GM12878 (cell line): Measurements from ENCODE around the gene CUL5. TPM values are rescaled to one million over a fixed set of nuclear protein-coding genes. Genes with fewer than 3 reads are reported as not detected.

ENCODE experiments used
- ATAC-seq: fragments of 200-7000 bp; cut with Tn5 transposase; 3 replicates; pipeline ENCODE4 v1.9.1; 2020; ENCODE audit warnings: mild to moderate bottlenecking, moderate library complexity
- BruUV-seq: library from RNA; stranded (reverse); fragments of 400-500 nt; replicated peaks from 2 replicates; lab custom pipeline; 2021; lab: Mats Ljungman, UMichigan
- CTCF ChIA-PET: fragments of 300-600 bp; sonication (Branson Sonifier 250); formaldehyde crosslinking; extraction: SDS; loops from one replicate; lab custom pipeline; 2021; ENCODE audit warnings: inconsistent platforms; lab: Yijun Ruan, JAX
- POLR2A ChIA-PET: fragments of 350-600 bp; formaldehyde crosslinking; extraction: SDS; loops from one replicate; lab custom pipeline; 2021; ENCODE audit warnings: inconsistent platforms; lab: Charles Lee
- RAD21 ChIA-PET: fragments of 300-600 bp; sonication (Branson Sonifier 250); formaldehyde crosslinking; loops from one replicate; lab custom pipeline; 2023; ENCODE audit warnings: antibody characterized with exemption; ENCODE audit not compliant: unreplicated experiment; lab: Charles Lee
- SMC1A ChIA-PET: fragments of 300-600 bp; sonication (Branson Sonifier 250); formaldehyde crosslinking; loops from one replicate; lab custom pipeline; 2023; ENCODE audit not compliant: unreplicated experiment, uncharacterized antibody; lab: Charles Lee
- DNase-seq: peaks from one replicate; pipeline ENCODE4 v3.0.0-alpha.2; 2011; ENCODE audit warnings: low read depth, low spot score
- FAIRE-seq: peaks from 3 replicates; lab custom pipeline; 2011; peaks lifted over from hg19 to GRCh38; lab: Jason Lieb, UNC
- H2AFZ ChIP-seq: 2 replicates; pipeline ENCODE4 v1.6.0; 2011; ENCODE audit warnings: low read depth, low read length, control low read depth; ENCODE audit not compliant: control insufficient read depth
- H3K27ac ChIP-seq: 2 replicates; pipeline ENCODE4 v1.5.1; 2011; ENCODE audit warnings: control low read depth; ENCODE audit not compliant: control insufficient read depth, insufficient read depth
- H3K27me3 ChIP-seq, 2 experiments: replicated peaks in 1 of 2; 2 replicates each; pipeline versions ENCODE4 v1.6.0 to v1.6.1; 2011; ENCODE audit warnings: low read length in 1 of 2; ENCODE audit not compliant: control insufficient read depth in 2 of 2, insufficient read depth in 2 of 2
- H3K36me3 ChIP-seq, 2 experiments: 2 replicates each; pipeline ENCODE4 v1.5.1; 2011; ENCODE audit warnings: low read length in 1 of 2; ENCODE audit not compliant: control insufficient read depth in 2 of 2, insufficient read depth in 2 of 2
- H3K4me1 ChIP-seq: 2 replicates; pipeline ENCODE4 v1.6.1; 2011; ENCODE audit warnings: mild to moderate bottlenecking, low read length, moderate library complexity, mixed read lengths; ENCODE audit not compliant: control insufficient read depth, insufficient read depth
- H3K4me2 ChIP-seq: 2 replicates; pipeline ENCODE4 v1.6.0; 2011; ENCODE audit warnings: control low read depth; ENCODE audit not compliant: control insufficient read depth, insufficient read depth
- H3K4me3 ChIP-seq: fragments of 200-600 bp; sonication (generic); 2 replicates; pipeline ENCODE4 v1.5.1; 2016
- H3K79me2 ChIP-seq: 2 replicates; pipeline ENCODE4 v1.6.0; 2011; ENCODE audit warnings: low read length; ENCODE audit not compliant: control insufficient read depth, insufficient read depth
- H3K9ac ChIP-seq: 2 replicates; pipeline ENCODE4 v1.8.0; 2011; ENCODE audit warnings: low read length, control low read depth, mixed read lengths; ENCODE audit not compliant: control insufficient read depth, insufficient read depth
- H3K9me3 ChIP-seq: replicated peaks from 3 replicates; pipeline ENCODE4 v1.5.1; 2011; ENCODE audit warnings: mild to moderate bottlenecking, low read length; ENCODE audit not compliant: control insufficient read depth, insufficient read depth
- H4K20me1 ChIP-seq: 2 replicates; pipeline ENCODE4 v1.6.0; 2011; ENCODE audit not compliant: control insufficient read depth, insufficient read depth
- CUX1 ChIP-seq: IDR thresholded peaks from 2 replicates; pipeline ENCODE4 v1.6.1; 2012; ENCODE audit warnings: improper control_type of control experiment, low read depth, low read length; ENCODE audit not compliant: insufficient replicate concordance
- E4F1 ChIP-seq: fragments of 450-650 bp; IDR thresholded peaks from 2 replicates; pipeline ENCODE4 v1.6.1; 2018; ENCODE audit warnings: borderline replicate concordance, mild to moderate bottlenecking; ENCODE audit not compliant: partially characterized antibody
- ZNF384 ChIP-seq: IDR thresholded peaks from 2 replicates; pipeline ENCODE4 v1.6.1; 2012; ENCODE audit warnings: low read depth, mild to moderate bottlenecking, low read length, improper control_type of control experiment, borderline replicate concordance
- ZNF592 ChIP-seq: fragments of 450-650 bp; IDR thresholded peaks from 2 replicates; pipeline ENCODE4 v1.6.1; 2017; ENCODE audit warnings: mild to moderate bottlenecking, moderate library complexity
- ZZZ3 ChIP-seq: IDR thresholded peaks from 2 replicates; pipeline ENCODE4 v1.6.1; 2011; ENCODE audit warnings: low read depth; ENCODE audit not compliant: control insufficient read depth, insufficient read length
- WGBS: methylation state at CpG from one replicate; pipeline ENCODE4 v1.1.6; 2016; ENCODE audit warnings: low lambda C conversion rate; ENCODE audit not compliant: insufficient replicate concordance, insufficient coverage; ENCODE audit errors: missing lambda C conversion rate; 5-methylcytosine and 5-hydroxymethylcytosine counted together
- in situ Hi-C: fragments of 300-500 bp; cut with MboI; formaldehyde crosslinking; loops from 9 replicates; pipeline ENCODE4 v1.14.3; 2018; ENCODE audit warnings: mixed read lengths
- intact Hi-C: fragments of 100-400 bp; cut with micrococcal nuclease; formaldehyde crosslinking; loops from one replicate; pipeline ENCODE4 v1.14.2; 2022; ENCODE audit not compliant: unreplicated experiment
- polyA plus RNA-seq, 11 experiments: library from polyadenylated mRNA; depleted of rRNA in 4 of 11; unstranded in 6 of 11; stranded (reverse) in 5 of 11; fragments of >200 nt; fragmentation: Nextera tagmentation in 4 of 11; fragmentation: Illumina TruSeq in 1 of 11; extraction: Ambion mirVana in 4 of 11; extraction: Trizol in 1 of 11; gene quantifications; 1 replicate in 1 of 11; 2 replicates in 10 of 11; pipeline versions ENCODE4 v1.2.1 to v1.2.3, GENCODE V29; 2011 to 2016; ENCODE audit warnings: inconsistent platforms in 2 of 11, missing spikeins in 2 of 11, low read depth in 1 of 11
- total RNA-seq, 4 experiments: library from RNA; depleted of rRNA in 3 of 4; stranded (reverse); fragments of >200 nt in 3 of 4; fragmentation: Illumina TruSeq in 1 of 4; extraction: Trizol in 1 of 4; gene quantifications; 2 replicates each; pipeline versions ENCODE4 v1.2.1 to v1.2.3, GENCODE V29; 2013 to 2021

Gene CUL5
- total and polyA plus RNA-seq, 10 of the 15 experiments (the other 5 are each of a cell fraction or from before 2014, with no cell fraction given), result 9.1 to 37.6 (median 18.3) TPM

DNA sequence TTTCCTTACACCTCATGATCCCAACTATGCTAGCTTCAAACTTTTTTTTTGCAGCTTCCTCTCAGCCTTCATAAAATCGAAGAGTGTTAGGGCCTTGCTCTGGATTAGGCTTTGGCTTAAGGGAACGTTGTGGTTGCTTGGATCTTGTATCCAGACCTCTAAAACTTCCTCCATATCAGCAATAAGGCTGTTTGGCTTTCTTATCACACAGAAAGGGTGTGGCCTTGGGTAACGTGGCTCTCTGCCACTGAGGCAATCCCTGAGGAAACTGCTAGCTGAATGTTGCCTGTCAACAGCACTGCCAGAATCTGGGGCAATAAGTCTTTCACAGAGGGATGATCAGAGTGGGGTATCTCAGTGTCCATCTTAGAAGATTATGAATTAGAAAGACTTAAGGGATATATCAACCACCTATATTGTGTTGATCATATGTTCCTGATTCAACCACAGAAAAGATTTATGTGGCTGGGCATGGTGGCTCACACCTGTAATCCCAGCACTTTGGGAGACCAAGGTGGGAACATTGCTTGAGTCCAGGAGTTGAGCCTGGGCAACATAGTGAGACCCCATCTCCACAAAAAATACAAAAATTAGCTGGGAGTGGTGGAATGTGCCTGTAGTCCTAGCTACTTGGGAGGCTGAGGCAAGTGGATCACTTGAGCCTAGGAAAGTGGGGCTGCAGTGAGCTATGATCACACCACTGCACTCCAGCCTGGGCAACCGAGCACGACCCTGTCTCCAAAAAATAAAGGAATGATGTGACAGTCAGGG, 12.5 kb upstream of the CUL5 start (continued):
- TF ChIP-seq CUX1 (no peak), ZNF384 (no peak), ZZZ3 (no peak)

DNA sequence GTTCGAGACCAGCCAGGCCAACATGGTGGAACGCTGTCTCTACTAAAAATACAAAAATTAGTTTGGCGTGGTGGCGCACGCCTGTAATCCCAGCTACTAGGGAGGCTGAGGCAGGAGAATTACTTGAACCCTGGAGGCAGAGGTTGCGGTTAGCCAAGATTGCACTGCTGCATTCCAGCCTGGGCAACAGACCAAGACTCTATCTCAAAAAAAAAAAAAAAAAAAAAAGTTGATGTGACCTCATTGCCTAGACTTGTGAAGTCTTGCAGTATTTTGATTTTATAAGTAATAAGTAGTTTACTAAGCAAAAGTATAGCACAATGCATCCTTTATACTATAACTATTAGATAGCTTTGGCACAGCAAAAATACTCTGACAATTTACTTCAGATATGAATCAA, 9.9 kb upstream of the CUL5 start:
- no peak overlapping the region for H3K4me2 ChIP-seq
- H3K36me3 ChIP-seq, result no peaks in the 10 kb centered on the region
- ChIA-PET POLR2A (interaction anchor here (1.1 kb wide), 1 partner anchor 10 kb away, joined by 3 read pairs; the partner anchor contains the start of gene CUL5), RAD21 (interaction anchor here (1.0 to 2.4 kb wide), 3 partner anchors 10 to 98 kb away, joined by 4 to 7 read pairs (median 5); partner anchors contain the start of gene CUL5), SMC1A (interaction anchor here (0.8 to 1.3 kb wide), 3 partner anchors 30 to 254 kb away, joined by 3 to 5 read pairs (median 3); no protein-coding TSS in a partner anchor), CTCF (interaction anchor here (0.9 to 4.0 kb wide), 4 partner anchors 9 to 125 kb away, joined by 3 to 23 read pairs (median 6); partner anchors contain the start of gene CUL5)
- 97% methylated on average over 6 of the region's 6 CpGs for WGBS
- H2AFZ ChIP-seq, result no peak overlapping the region
- no TSS peak for BruUV-seq
- ATAC-seq, result no peak
- H3K4me3 ChIP-seq, result no peak overlapping the region
- no peaks in the 10 kb centered on the region for H3K9me3 ChIP-seq
- no peaks in the 10 kb centered on the region for H3K79me2 ChIP-seq
- DNase-seq, result no peak
- in situ Hi-C loops (no loop called here), intact Hi-C loops (no loop called here)
- H3K9ac ChIP-seq, result no peak overlapping the region
- H3K27me3 ChIP-seq, result no peaks in the 10 kb centered on the region
- H4K20me1 ChIP-seq, result no peaks in the 10 kb centered on the region
- H3K27ac ChIP-seq, result no peak overlapping the region
- FAIRE-seq, result no peak
- H3K4me1 ChIP-seq, result no peaks in the 10 kb centered on the region
- TF ChIP-seq E4F1 (no peak), ZNF592 (no peak)
